Non-pigmented ciliary epithelial cell (primary cell): ENCODE results near the gene EIF2D.
A peak's percentile ranks its signal among the peaks of the same experiment; 100 is the strongest.
"Not testable (repeated sequence)": the region's sequence is repeated elsewhere in the genome, so short reads cannot be mapped to it uniquely, and the experiment has no call there.

Experiments
- DNase-seq: peaks from one replicate; pipeline ENCODE4 v3.0.0-alpha.2; 2010; ENCODE audit warnings: low read depth

EIF2D gene

DNA sequence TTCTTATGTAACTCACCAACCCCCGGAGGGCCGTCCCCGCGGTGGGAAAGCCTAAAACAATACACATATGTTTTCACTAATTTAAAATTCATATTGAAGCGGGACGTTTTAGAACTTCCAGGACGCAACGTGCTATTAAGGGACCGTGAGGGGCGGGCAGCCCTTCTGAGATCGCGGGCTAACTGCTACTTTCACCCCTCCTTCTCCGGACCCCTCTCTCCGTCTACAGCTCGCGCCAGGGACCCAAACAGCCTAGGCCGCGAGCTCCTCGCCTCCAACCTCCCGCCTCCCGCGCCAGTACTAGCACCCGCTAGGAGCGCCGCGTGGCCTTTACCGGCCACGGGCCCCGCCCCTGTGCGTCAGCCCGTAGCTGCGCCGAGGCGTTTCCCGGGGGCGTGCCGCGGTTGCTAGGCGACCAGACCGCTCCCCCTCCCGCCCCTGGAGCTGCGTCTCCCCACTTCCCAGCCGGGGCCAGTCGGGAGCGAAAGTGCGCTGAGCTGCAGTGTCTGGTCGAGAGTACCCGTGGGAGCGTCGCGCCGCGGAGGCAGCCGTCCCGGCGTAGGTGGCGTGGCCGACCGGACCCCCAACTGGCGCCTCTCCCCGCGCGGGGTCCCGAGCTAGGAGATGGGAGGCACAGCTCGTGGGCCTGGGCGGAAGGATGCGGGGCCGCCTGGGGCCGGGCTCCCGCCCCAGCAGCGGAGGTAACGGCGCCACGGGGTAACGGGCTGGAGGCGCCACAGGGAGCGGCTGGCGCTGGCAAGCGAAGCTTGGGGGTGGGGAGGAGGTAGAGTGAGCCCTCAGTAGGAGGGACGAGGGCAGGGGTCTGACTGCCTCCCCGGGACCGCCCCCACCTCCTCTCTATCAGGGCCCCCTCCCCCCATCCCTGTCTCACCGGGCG is 23.1 kb upstream of the EIF2D start, which contains the start of gene DYRK3:
DYRK3 (plus strand) TSS at position 457 of the 898 bp plus-strand sequence; CDS start at position 625, 168 bp downstream.
- DNase-seq = peak; percentile 62

DNA sequence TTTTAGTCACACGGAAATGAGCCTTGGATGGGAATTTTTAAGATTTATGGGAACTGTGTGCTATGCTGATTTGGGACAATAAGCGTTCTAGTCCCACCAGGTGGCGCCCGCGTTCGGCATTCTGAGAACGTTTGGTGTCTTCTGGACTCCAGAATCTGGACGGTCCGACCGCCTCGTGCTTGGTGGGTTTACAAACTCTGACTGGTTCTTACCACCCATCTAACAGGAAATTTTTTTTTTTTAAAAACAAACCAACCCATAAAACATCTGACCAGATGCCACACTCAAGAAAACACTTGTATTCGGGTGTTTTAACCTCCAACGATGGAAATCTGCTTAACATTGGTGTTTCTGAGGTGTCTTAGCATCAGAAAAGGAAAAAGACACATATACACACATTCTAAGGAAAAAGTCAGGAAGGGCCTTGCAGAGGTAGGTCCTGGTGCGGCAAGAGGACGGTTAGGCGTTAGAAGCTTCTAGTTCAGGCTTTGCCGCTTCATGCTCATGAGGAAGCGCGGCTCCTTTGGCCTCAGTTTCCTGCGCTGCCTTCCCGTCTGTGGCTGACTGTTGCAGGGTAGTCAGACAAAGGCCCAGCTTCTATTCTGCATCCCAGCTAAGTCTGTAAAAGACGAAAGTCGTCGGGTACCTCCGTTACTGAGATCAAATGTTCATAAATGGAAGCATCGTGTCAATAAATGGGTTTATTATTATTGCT is 22.3 kb upstream of the EIF2D start:
- peak; percentile 52 for DNase-seq

DNA sequence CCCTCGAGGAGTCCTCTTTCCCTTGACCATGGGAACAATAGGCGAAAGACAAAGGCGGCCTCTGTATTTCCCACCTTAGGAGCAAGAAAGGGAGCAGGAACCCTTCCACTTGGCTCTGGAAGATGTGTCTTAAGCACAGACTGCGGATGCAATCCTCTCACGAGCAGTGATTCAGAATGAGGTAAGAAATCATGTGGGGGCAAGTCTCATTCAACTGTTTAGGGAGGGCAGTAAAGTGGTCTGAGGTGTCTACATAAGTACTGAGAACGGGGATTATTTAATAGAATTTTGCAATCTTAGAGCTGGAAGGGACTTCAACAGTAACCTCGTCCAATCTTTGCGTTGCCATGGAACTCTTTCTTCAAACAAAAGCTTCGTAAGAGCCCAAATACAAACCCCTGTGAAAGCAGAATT is 21.4 kb upstream of the EIF2D start:
- DNase-seq = peak; percentile 74

DNA sequence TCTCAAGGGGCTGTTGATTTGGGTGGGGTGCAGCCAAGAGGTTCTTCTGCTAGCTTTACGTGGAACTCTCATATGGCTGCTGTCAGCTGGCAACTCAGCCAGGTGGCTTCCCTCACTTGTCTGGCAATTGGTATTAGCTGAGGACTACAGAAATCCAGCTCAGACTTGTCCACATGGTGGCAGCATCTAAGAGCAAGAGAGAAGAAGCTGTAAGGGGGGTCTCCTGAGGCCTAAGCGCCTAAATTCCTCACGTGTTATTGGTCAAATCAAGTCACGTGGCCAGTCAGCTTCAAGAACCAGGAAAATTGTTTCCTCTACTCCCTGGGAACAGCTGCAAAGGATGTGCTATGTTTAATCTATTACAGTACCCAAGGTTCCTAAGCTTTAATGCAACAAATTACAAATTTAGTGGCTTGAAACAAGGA is 18.8 kb upstream of the EIF2D start:
- peak; percentile 53 for DNase-seq

DNA sequence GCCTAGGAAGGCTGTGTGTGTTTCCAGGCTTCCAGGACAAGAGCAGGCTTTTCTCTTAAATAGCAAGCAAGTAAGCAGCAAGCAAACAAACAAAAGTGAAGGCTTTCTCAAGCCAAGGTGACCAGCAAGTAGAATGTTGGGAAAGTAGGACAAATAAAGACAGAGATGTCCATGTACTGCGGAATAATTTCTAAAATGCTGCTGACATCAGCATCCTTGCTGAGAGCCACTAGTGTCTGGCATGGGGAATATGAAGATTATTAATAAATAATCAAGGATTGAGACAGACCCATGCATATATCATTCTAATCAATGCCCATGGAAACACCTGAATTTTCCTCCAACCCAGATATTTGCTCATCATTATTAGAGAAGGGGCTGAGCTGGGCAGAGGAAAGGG is 16.7 kb upstream of the EIF2D start:
- DNase-seq = no peak

DNA sequence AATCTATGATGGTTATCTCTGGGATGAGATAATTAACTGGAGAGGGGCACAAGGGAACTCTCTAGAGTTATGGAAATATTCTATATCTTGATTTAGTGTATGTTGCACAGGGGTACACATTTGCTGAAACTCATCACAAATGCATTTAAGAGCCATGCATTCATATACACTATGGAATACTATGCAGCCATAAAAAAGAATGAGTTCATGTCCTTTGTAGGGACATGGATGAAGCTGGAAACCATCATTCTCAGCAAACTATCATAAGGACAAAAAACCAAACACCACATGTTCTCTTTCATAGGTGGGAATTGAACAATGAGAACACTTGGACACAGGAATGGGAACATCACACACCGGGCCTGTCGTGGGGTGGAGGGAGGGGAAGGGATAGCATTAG is 14.1 kb upstream of the EIF2D start:
- DNase-seq = not testable (repeated sequence)

DNA sequence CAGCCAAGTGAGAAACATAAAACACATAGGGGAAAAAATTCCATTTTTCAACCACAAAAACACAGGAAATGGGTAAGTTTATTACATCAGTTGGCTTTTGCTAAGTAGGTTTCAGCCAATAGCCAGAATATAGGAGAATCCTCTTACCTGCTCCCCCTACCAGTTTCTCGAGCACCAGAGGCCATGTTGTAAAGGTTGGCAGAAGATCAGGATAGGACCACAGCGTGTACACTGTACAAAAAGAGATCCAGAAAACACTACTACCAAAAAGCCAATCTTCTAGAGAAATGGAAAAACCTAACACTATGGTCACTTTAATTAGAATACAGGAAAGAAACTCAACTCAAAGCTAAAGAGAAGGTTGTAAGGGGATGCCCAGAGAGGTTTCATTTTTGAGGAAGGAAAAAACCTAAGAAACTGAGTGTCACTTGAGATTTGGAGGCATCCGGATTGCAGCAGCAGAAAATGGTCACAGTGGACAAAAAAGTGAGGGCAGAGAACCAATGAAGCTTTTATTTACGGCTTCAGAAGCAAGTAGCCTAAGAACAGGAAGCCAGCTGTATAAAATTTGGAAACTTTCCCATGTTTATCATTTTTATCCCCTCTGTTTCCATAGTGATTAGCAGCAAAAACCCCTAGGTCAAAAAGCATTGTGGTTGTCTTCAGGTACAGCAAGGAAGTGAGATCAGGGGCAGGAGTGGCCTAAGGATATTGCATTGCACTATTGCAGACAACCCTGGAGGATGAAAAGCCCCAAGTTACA is 2.9 kb downstream of the EIF2D start:
- DNase-seq = no peak

DNA sequence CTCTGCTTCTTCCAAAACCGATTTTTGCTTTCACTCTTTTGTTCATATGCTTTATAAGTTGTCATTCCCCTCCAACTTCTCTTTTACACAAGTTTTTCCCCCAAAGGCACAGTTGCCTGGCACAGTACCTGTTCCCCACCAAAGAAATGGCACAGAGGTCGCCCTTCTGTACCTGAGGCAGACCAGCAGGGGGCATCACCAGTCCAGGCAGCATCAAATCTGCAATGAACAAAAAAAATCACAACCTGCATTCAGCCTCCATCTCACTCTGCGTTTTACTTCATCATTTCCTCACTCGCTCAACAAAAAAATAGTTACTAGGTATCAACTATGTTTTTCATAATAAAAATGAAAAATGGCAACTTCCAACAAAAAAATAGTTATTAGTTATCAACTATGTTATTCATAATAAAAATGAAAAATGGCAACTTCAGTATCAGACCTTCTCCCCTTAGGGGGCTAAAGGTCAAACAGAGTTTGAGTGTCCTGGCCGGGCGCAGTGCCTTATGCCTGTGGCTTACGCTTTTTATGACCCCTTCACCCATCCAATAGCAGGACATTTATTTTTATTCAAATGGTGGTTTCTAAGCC is 4.1 kb downstream of the EIF2D start:
- DNase-seq = no peak

DNA sequence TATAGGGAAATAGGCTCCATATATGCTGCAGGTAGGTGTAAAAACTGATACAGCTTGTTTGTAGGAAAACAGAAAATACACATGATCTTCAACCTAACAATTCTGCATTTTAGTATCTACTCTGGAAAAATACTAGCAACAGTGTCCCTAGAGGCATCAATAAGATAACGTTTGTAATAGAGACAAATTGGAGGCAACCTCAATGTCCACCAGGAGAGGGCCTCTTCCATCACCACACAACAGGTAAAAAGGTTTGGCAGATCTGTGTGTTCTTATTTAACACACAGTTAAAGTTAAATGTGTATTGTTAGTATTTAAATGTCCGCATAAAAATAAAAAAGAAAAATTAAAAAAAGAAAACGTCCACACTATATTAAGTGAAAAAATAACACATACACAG is 5.4 kb downstream of the EIF2D start:
- no peak for DNase-seq

DNA sequence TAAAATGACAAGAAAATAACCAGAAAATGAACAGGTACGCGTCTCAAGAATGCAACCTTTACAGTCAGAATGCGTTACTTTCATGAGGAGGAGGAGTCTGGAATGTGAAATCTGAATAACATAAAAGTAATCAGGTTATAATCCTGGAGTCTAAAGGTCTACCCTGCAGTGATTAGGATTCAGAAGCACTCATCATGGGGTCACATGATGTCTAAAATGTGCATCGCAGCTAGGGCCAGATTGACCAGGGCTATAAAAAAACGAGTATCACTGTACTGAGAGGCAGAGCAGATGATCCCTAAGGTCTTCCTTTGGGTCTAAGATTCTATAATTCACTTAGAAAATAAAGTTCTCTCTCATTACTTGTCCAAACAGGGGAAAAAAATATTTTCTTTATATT is 7.4 kb downstream of the EIF2D start:
- no peak for DNase-seq

DNA sequence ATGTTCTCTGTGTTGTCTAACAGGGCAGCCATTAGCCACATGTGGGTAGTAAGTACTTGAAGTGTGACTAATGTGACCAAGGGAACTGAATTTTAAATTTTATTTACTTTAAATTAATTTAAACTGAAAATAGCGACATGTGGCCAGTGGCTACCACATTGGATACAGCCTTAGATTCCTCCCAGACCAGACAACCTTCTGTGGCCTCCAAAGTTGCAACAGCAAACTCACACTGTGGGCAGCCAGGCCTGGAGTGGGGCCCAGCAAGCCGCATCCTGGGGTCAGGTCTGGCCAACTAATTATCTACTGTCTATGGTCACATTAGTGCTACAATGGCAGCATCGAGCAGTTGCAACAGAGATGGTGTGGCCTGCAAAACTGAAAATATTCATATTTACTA is 11.7 kb downstream of the EIF2D start:
- DNase-seq = no peak

DNA sequence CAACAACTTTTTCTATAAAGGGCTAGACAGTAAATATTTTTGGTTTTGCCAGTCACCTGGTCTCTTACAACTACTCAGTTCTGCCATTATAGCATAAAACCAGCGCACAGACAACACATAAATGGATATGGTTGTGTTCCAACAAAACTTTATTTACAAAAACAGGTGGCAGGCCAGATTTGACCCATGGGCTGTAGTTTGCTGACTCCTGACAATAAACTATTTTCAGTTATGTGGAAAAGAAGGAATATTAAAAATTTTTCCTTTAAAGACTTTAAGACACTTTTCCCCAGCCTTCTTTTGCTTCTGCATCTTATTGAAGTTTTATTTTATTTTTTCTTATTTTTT is 16.0 kb downstream of the EIF2D start:
- no peak for DNase-seq

DNA sequence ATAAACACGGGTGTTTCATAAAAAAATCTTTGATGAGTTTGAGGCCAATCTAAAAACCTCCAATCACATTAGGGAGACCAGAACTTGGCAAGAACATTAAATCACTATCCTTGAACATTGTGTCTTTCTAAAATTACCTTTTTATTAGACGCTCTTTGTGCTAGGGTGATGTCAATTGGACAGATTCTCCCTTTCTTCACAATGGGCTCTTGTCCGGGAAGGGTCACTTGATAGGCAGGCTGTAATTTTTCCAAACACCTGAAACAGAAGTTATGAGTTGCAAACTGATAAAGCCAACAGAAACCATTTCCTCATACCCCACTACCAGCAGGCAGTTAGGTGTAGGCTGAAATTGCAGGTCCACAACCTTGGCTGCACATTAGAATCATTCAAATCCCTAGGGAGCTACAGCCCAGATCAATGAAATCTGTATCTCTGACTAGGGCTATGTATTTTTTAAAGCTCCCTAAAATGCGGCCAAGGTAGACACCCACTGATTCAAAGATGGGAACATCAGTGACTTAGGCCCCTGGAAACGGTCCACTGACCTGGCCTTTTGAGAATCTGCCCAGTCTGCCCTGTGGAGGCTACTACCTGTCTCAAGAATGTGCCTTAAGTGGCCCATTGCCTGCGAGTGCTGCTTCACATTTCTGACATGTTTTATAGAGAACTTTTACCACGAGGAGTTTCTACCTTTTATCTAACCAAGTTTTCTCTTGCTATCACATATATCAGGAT is 16.5 kb downstream of the EIF2D start:
- no peak for DNase-seq

DNA sequence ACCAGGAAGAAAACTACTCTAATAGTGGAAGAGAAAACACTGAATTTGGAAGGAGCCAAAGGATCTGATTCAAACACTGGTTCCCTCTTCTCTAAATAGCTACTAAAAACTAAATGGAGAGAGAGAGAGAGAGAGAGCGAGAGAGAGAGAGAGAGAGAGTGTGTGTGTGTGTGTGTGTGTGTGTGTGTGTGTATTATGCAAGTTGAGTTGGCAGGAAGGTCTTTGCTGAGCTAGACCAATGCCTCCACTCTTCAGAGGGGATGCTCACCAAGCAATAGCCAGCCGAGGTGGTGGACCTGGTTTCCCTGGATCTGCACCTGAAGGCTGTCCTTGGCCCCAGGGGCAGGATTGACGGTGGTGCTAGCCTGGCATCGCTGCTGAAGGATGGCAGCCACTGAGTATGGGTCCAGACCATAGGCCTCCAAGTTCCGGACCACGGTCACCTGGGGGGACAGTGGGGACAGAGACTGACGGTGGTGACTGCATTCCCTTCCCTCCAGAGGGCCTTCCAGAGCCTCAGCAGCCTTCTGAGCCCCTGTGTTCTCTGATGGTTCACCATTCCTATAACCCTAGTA is 18.8 kb downstream of the EIF2D start:
- no peak for DNase-seq

DNA sequence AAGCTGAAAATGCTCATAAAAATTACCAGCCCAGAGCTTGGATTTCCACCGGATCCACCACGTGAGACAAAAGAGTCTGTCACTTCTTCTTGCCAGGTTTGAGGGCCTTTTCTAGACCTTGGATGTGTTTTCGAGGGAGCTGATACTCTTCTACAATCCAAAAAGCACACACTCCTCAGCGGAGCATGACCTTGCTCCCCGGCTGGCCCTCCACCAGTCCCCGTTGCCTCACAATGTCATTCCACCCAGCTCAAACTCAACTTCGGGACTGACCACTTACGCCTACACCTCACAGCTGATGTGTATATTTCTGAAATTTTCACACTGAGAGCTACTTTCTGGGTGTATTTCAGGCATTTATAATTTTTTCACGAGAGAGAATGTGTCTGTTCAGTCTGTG is 20.6 kb downstream of the EIF2D start:
- no peak for DNase-seq

DNA sequence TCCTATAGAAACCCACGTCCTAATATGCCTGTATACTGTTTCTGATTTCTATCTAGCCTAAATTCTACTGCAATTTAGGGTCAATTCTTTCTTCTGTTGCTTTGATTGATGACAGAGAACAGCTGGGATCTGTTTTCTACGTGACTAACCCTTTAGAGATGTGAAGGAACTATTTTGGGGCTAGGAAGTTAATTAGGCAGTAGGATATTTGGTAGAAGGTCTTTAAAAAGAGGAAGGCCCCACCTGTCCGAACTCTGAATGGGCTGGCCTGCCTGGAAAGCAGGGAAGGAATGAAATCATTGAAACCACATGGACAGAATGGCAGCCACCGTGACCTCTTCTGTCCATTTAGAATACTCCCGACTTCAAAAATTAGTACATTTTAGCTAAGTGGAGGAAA is 21.0 kb downstream of the EIF2D start:
- DNase-seq = no peak

DNA sequence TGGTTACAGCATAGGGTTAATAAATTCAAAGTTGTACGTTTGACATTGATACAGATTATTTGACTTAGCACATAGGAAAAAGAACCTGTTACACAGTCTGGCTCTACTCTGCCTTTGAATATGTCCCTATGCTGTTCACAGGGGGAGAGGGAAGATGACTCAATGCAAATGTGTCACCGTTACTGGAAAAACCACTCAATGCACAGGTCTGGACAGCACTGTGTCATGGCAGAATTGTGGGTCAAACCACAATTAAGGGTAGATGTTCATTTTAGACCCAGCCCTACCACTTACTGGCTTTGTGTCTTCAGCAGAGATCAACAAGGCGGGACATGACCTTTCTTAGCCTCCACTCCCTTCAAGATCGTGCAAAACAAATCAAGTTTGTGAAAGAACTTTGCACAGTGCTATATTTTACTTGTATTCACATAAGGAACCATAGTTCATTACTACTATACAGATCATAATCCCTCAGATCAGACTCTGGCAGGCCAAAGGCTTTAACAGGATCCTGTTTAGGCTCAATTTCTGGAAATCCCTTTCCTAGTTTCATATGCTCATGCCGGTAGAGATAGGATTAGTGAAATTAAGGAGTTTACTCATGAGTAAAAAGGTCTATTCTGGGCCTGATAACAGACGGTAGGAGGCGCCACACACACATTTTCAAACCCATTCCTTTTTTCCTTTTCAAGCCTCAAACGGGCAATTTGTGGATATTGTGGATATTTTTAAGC is 22.1 kb downstream of the EIF2D start:
- peak; percentile 49 for DNase-seq

DNA sequence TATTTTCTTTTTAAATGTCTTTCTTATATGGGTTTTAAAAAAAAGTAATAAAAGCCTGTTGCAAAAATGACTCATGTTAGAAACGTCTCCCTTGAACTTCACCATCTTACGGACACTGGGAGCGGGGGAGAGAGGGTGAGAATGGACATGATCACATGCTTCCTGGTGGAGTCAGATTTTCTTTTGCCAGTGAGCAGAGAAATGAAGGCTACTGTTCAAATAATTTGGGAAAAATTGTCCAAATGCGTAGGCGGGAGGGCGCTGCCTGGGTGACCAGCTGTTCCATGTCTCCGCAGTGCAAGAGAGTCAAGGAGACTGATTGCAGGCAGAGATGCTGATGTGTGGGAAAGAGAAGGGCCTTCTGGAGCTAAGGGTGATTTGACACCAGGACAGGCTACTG is 23.1 kb downstream of the EIF2D start:
- DNase-seq = peak; percentile 91

DNA sequence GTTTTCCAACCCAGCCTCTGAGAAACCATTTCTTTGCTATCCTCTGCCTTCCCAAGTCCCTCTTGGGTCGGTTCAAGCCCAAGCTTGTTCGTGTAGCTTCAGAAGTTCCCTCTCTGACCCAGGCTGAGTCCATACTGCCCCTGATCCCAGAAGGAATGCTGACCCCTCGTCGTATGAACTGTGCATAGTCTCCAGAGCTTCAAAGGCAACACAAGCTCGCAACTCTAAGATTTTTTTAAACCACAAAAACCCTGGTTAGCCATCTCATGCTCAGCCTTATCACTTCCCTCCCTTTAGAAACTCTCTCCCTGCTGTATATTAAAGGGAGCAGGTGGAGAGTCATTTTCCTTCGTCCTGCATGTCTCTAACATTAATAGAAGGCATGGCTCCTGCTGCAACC is 23.8 kb downstream of the EIF2D start:
- DNase-seq = no peak

DNA sequence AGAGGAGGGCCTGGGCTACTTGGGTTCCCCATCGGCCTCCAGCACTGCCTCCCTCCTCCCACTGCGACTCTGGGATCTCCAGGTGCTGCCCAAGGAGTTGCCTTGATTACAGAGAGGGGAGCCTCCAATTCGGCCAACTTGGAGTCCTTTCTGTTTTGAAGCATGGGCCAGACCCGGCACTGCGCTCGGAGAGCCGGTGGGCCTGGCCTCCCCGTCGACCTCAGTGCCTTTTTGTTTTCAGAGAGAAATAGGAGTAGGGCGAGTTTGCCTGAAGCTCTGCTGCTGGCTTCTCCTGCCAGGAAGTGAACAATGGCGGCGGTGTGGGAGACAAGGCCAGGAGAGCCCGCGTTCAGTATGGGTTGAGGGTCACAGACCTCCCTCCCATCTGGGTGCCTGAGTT is 24.4 kb downstream of the EIF2D start:
- DNase-seq = no peak
